ENCODE data around the gene TEAD1.

TEAD1 gene

GRCh38 chr11:12922980-12923507 lies 248.8 kb downstream of the TEAD1 start:
- no peaks in the 10 kb centered on the region for H3K27me3 ChIP-seq (ENCODE audit: insufficient read depth, poor library complexity, severe bottlenecking)
- H3K27ac ChIP-seq (replicated peaks): no peak overlapping the region
- no peak overlapping the region for H3K4me3 ChIP-seq (replicated peaks; ENCODE audit: insufficient read depth, low read length)
- TF ChIP-seq POLR2AphosphoS5 (IDR thresholded peaks at IDR 0.05; ENCODE audit: low read depth) (no peak), SPI1 (IDR thresholded peaks at IDR 0.05; ENCODE audit: borderline replicate concordance, low read depth) (no peak), REST (IDR thresholded peaks at IDR 0.05; ENCODE audit: insufficient replicate concordance, low read depth) (no peak), CTCF (IDR thresholded peaks at IDR 0.05; ENCODE audit: insufficient read depth, low read length) (no peak), GABPA (IDR thresholded peaks at IDR 0.05; ENCODE audit: low read depth) (no peak)
- DNase-seq (ENCODE audit: low read depth in 1 of 2, low spot score in 1 of 2): no peak

- no peak overlapping the region for H3K27ac ChIP-seq (replicated peaks)
- no peaks in the 10 kb centered on the region for H3K27me3 ChIP-seq (ENCODE audit: insufficient read depth, poor library complexity, severe bottlenecking)
- no peak overlapping the region for H3K4me3 ChIP-seq (replicated peaks; ENCODE audit: insufficient read depth, low read length)
- no peak for DNase-seq (ENCODE audit: low read depth in 1 of 2, low spot score in 1 of 2)
- TF ChIP-seq REST (IDR thresholded peaks at IDR 0.05; ENCODE audit: insufficient replicate concordance, low read depth) (no peak), POLR2AphosphoS5 (IDR thresholded peaks at IDR 0.05; ENCODE audit: low read depth) (no peak), CTCF (IDR thresholded peaks at IDR 0.05; ENCODE audit: insufficient read depth, low read length) (no peak), SPI1 (IDR thresholded peaks at IDR 0.05; ENCODE audit: borderline replicate concordance, low read depth) (no peak), GABPA (IDR thresholded peaks at IDR 0.05; ENCODE audit: low read depth) (no peak)
These were observed 250.4 kb downstream of the TEAD1 start for GRCh38 chr11:12924650-12925049.

GRCh38 chr11:12925520-12925919 lies 251.3 kb downstream of the TEAD1 start:
- no peak for DNase-seq (ENCODE audit: low read depth in 1 of 2, low spot score in 1 of 2)
- H3K27me3 ChIP-seq (ENCODE audit: insufficient read depth, poor library complexity, severe bottlenecking): no peaks in the 10 kb centered on the region
- H3K4me3 ChIP-seq (replicated peaks; ENCODE audit: insufficient read depth, low read length): no peak overlapping the region
- no peak overlapping the region for H3K27ac ChIP-seq (replicated peaks)
- TF ChIP-seq REST (IDR thresholded peaks at IDR 0.05; ENCODE audit: insufficient replicate concordance, low read depth) (no peak), GABPA (IDR thresholded peaks at IDR 0.05; ENCODE audit: low read depth) (no peak), CTCF (IDR thresholded peaks at IDR 0.05; ENCODE audit: insufficient read depth, low read length) (no peak), POLR2AphosphoS5 (IDR thresholded peaks at IDR 0.05; ENCODE audit: low read depth) (no peak), SPI1 (IDR thresholded peaks at IDR 0.05; ENCODE audit: borderline replicate concordance, low read depth) (no peak)
